Kidney glomerular epithelial cell (primary cell): Measurements from ENCODE around the gene GFOD1.

Experiments used
- DNase-seq: peaks from one replicate; lab custom pipeline; 2025; lab: John Stamatoyannopoulos, UW

Gene GFOD1, protein sequence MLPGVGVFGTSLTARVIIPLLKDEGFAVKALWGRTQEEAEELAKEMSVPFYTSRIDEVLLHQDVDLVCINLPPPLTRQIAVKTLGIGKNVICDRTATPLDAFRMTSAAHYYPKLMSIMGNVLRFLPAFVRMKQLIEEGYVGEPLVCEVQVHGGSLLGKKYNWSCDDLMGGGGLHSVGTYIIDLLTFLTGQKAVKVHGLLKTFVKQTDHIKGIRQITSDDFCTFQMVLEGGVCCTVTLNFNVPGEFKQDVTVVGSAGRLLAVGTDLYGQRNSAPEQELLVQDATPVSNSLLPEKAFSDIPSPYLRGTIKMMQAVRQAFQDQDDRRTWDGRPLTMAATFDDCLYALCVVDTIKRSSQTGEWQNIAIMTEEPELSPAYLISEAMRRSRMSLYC

DNA sequence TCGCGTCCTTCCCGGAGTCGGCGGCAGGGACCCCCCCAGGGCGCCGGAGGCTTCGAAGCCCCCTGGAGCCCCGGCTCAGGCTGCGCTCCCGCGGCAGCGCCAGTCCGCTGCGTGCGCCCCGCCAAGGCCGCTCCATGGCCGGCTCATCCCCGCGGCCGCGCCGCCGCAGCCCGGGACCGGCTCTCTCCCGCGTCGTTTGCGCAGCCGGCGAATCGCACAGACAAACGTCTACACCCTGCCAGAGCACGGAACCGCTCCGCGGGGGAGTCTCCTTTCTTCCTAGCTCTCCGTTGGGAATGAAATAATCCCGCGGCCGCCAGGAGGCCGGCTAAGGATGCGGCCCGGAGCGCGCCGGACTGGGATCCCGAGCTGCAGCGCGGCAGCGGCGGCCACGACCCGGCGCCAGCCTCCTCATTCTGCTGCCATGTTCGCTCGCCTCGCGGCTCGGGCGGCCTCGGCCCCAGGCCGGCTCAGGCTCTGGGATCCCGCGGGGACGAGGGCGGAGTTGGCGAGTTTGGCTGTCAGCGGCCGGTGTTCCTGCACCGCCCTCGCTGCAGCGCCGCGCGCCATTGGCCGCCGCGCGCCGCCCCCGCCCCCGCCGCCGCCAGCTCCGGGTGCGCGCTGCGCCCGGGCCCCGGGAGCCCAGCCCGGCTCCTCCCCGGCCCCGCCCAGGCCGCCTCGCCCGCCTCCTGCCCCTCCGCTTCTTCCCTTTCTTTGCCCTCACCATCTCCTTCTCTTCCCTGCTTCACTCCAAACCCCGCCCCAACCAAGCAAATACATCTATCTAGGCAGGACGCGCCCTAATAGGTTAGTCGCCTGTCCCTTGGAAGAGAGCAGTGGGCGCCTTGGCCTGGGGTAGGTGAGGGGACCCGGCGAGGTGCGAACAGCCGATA, at the start of gene GFOD1:
Gene GFOD1 (minus strand): TSS at position 479 of the 893 bp plus-strand sequence. CDS start 710 bp downstream, outside the sequence.
- DNase-seq = peak; percentile 74

DNA sequence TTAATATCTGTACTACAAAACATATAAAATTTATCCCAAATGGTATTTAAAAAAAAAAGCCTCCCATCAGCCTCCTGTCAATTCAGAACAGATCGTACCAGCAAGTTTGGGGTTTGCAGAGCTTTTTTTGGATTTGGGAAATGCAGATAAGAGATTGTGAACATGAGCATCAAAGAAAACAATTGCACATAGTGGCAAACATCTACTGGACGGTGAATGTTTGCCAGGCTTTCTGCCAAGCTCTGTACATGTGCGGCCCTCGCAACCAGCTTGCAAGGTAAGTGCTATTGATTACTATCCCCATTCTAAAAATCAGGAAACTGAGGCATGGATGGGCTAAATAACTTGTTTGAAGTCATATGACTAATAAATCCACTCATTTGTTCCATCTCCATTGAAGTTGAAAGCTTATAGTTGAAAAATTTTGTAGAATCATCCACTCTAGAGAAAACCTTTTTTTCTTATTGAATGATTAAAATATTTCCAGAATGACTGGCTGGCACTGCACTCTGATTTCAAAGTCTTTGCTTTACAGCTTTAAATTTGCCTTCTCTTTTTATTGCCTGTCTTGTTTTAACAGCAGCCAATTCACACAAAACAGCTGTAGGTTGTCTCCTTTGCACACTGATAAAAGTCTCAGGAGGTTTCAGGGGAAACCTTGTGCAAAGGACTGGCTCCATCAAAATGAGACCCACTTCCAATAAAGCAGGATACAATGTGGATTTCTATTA, 49.6 kb upstream of the GFOD1 start:
- DNase-seq = no peak

DNA sequence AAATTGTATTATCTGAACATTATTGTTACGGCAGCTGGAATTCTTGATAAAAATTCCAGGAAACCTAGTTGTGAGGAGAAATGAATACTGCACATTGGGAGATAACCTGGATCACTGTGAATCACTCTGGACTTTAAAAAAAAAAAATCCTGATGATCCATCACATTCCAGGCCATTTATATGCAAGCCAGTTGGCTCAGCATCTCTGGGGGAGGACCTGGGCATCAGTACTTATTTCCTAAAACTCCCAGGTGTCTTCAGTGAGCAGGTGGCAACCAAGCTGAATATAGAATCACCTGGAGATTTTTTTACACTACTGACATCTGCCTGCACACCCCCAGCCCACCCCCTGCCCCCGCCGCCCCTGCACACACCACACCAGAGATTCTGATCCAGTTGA, 47.9 kb upstream of the GFOD1 start:
- DNase-seq = peak; percentile 12

DNA sequence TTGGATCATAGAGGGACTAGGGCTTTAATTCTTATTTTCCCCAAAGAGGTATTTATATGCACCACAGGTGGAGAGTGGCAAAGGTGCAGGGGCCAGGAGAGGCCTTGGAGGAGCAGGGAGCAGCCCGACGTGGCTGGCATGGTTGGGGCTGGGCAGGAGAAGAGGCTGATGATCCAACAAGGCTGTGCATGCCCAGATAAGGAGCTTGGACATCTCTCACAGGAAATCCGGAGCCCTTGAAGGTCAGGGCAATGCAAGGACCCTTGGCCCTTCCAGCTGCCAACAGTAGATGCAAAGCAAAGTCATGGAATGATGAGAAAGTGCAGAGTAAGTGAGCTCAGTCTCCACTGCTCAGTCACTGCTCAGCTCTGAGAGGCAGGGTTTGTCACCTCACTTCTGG, 47.1 kb upstream of the GFOD1 start:
- DNase-seq = no peak

DNA sequence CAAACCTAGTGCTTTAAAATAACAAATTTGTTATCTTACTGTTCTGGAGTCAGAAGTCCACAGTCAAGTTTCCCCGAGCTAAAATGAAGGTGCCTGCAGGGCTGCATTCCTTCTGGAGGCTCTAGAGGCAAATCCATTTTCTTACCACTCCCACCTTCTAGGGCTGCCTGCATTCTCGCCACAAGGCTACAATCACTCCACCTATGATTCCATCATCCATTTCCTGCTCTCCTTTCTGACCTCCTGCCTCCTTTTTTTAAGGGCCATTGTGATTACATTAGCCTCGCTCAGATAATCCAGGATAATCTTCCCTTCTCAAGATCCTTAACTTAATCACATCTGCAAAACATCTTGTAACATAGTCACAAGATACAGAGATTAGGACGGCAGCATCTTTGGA, 44.6 kb upstream of the GFOD1 start:
- no peak for DNase-seq

DNA sequence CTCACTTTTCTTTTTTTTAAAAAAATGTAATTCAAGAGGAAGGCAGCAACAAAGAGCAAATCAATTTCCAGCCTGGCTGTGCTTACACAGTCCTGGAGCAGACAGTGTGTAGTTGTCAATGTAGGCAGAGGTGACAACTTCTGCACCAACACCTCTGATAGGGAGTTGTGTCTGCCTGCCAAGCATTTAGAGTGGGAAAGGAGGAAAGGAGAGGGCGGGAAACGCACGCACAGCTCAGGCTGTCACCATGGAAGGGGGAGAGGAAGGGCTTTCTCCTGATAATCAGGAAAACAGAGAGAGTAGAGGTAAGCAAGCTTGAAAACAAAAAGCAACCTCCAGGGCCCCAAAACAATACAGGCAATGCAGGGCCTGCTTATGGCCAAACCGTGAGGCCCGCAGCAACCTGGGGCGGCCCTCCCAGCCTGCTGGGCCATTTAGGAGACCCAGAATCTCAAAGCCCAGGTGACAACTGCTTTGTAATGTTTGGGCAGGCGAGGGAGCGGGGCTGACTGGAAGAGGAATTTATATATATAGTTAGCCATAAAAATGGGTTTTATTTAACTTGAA, 41.5 kb upstream of the GFOD1 start:
- DNase-seq = no peak

DNA sequence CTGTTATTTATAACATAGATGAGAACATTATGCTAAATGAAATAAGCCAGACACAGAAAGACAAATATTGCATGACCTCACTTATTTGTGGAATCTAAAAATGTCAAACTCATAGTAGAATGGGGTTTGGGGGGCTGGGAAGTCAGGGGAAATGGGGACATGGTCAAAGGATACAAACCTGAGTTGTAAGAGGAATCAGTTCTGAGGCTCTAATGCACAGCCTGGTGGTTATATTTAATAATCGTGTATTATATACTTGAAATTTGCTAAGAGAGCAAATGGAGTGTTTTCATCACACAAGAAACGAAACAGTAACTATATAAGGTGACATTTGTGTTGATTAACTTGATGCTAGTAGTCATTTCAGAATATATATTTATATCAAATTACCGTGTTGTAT, 40.8 kb upstream of the GFOD1 start:
- DNase-seq = no peak

DNA sequence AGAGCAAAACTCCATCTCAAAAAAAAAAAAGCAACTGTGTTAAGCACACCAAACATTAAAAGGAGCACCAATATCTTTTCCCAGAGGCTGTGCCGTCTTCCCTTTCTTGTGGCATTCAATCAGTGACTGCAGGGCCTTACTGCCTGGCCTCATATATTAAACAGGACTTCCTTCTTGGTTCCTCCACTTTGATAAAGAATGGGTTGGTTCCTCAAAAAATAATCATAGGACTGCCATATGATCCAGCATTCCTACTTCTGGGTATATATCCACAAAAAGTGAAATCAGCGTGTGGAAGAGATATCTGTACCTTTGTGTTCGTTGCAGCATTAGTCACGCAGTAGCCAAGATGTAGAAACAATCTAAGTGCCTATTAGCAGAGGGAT, 40.3 kb upstream of the GFOD1 start:
- no peak for DNase-seq

DNA sequence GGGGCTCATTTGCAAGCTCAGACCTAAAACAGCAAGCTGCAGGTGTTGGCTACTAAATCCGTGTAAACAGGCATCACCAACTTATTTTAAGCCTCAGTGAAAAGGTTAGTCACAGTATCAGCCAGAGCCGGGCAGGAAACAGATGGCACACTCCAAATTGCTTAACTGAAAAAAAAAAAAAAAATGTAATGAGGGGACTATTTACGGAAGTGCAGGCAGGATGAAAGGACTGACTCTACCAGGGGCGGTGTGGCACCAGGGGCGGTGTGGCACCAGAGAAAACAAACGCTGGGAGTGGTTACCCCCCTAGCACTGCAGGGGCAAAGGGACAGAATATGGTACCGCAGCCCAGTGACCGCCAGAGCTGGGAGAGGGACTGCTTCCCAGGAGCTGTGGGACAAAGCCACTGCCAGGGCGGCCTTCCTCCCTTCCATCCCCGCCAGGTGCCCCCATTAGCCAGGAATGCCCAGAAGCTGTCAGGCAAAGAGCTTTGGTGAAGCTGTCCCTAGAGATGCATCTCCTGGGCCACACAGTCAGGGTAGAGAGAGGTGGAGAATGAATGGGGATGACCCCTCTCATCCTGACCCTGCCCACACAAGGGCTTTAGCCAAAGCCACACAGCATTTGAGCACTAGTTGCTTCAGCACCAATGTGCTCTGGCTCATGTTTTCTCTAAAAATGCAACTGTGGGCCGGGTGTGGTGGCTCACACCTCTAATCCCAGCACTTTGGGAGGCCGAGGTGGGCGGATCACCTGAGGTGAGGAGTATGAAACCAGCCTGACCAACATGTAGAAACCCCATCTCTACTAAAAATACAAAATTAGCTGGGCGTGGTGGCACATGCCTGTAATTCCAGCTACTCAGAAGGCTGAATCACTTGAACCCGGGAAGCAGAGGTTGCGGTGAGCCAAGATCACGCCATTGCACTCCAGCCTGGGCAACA, 39.6 kb upstream of the GFOD1 start:
- DNase-seq = no peak

DNA sequence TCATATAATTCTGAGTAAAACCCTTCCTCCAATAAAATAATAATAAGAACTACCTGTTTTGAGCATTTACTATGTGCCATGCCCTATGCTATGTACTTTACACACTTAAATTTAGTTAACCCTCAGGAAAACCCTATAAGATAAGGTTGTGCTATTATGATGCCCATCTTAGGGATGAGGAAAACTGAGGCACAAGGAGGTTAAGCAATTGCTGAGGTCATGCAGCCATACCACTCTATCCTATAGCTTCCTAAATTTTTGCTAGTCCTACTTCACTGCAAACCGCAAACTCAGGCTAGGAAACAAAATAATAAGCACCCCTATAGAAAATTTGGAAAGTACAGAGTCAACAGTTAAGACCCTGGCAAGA, 38.9 kb upstream of the GFOD1 start:
- no peak for DNase-seq

DNA sequence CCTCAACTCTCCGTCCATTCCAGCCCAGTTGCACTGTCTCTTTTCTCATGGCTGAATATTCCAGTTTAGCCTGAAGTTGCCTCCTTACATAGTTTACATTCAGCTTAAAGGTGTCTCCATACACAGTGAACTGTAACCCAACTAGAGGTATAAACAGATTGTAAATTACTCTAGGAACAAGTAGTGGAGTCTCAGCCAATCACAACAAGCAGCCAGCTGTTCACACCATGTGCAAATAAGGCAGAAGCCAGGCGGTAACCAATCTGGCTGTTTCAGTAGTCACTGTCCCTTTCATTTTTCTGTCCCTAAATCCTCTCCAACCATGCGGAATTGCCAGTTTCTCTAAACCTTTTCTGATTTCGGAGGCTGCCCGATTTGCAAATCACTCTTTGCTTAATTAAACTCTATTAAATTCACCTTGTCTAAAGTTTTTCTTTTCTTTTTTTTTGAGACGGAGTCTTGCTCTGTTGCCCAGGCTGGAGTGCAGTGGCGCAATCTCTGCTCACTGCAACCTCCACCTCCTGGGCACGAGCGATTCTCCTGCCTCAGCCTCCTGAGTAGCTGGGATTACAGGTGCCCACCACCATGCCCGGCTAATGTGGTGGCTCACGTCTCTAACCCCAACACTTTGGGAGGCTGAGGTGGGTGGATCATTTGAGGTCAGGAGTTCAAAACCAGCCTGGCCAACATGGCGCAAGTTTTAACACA, 37.6 kb upstream of the GFOD1 start:
- no peak for DNase-seq

DNA sequence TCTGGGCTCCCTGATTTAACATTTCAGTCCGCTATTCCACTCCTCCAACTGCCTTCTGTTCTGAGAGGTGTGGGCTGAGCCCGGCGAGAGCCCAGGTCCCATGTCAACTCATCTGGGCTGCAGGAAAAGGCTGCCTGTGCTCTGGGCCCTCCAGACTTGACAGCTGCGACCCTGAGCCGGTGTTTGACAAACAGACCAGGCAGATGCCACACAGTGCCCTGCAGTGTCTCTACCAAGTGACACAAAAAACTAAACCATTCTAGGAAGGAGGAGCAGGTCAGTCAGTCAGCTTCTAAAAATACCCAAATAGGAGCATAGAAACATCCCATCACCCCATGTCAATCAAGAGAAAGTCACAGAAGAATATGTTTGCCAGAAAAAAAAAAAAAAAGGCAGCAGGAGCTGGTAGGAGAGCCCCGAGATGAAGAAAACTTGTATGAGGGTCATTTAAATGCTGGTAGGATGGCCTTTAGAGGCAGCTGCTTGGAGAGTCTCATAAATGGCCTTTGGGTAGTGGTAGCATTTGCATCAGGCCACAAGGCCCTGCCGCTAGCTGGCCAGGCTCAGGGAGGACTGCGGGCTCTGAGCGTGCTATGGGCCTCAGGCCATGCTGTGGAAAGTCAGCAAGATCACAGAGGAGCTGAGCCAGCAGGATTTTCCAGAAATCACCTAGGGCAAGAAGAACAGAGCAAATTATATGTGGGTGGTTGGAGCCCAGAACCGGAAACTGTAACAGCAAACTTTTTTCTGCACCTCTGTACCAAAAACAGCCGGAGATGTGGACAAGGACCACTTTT, 36.6 kb upstream of the GFOD1 start:
- DNase-seq = no peak

DNA sequence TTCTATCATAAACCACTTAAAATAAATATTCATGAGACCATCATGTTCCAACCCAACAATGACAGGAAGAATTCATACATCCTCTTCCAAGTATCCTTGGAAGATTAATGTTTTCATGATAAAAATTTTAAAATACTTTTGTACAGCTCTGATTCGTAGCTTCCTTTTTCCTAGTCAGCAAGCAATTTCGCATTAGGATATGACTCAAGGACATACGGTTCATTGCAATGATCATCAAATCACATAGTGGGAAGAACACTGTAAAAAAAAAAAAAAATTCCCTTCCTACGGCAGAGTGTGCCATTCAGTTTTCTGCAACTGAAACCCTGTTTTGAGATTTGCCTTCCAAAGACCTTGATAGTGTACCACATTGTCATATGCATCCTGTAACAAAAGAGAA, 35.3 kb upstream of the GFOD1 start:
- no peak for DNase-seq

DNA sequence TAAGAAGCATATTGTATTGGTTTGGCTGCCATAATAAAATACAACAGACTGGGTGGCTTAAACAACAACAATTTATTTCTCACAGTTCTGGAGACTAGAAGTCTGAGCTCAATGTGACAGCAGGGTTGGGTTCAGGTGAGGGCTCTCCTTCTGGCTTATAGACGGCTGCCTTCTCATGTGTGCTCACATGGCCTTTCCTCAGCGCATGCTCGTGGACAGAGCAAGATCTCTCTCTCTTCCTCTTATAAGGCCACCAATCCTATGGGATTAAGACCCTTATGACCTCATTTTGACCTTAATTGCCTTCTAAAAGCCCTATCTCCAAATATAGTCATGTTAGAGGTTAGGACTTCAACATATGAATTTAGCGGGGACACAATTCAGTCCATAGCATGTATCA, 32.4 kb upstream of the GFOD1 start:
- no peak for DNase-seq

DNA sequence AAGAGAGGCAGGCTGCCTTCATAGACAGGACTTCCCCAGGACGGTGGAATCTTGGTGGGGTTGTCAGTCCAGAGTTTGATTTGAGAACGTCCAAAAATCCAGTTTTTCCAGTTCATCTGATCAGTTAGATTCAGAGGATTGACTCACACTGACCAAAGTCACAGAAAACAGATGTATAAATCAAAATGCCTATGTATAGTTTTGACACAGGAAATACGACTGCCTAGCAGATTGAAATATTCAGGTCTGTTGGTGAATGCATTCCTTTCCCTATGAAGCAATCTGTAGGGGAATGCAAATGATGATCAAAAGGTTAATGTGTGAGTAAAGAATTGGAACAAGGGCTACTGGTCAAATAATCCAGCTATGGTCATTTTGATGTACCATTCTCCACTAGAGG, 29.7 kb upstream of the GFOD1 start:
- DNase-seq = no peak

DNA sequence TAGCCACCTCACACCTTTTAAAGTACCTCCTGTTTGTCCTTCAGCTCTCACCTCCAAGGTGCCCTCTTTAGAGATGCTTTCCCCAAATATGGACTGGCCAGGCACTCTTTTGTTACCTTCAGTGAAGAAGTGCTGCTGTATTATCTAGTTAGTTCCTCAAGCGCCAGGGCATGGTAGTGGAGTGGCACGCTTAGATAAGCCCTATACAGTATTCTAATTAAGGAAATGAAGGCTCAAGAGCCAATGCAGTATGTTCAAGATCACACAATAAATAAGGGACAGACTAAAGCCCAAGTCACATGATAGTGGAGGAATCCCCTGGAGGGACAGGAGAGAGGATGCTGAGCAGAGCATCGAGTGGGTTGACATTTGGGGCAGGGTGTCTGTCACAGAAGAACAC, 28.5 kb upstream of the GFOD1 start:
- no peak for DNase-seq

DNA sequence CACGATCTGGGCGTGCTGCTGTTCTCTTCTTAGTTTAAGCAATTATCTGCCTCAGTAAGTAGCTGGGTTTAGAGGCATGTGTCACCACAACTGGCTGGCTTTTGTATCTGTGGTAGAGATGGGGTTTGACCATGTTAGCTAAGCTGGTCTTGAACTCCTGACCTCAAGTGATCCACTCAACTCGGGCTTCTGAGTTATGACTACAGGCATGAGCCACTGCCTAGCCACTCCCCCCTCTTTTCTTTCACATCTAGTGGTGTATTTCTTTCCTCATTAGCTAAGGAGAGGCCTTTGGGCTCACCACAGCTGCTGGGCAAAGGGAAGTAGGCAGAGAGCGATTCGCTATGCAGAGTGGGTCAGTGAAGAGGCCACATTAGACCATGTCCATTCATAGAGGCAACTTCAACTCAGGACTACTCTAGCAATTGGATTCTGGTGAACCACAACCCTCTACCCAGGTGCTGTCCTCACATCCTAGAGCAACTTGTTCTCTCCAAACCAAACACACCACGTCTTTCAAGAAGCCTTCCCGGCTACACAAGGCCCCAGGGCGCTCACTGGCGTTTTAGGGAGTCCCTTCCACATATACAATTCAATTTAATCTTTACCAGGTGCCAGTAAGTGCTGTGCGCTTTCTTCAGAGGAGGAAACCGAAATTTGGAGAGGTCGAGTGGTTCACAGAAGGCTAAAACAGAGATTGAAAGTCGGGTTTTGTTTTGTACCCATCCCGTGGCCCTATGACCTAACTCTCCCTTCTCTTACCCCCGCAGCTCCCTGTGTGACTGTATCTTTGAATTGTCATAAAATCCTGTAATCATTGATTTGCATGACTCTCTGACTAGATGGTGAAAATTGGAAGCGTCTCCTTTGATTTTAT, 26.5 kb upstream of the GFOD1 start:
- no peak for DNase-seq

DNA sequence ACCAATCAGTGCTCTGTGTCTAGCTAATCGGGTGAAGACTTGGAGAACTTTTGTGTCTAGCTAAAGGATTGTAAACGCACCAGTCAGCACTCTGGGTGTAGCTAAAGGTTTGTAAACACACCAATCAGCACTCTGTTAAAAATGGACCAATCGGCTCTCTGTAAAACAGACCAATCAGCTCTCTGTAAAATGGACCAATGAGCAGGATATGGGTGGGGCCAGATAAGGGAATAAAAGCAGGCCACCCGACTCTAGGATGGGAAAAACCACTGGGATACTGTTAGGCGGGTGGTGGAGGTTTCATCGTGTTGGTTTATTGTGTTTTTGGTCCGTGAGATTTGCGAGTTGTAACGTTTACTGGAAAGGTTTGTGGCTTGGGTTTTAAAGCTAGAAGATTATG, 25.5 kb upstream of the GFOD1 start:
- no peak for DNase-seq
